ENCODE data around the gene MFAP2.

Gene MFAP2

DNA sequence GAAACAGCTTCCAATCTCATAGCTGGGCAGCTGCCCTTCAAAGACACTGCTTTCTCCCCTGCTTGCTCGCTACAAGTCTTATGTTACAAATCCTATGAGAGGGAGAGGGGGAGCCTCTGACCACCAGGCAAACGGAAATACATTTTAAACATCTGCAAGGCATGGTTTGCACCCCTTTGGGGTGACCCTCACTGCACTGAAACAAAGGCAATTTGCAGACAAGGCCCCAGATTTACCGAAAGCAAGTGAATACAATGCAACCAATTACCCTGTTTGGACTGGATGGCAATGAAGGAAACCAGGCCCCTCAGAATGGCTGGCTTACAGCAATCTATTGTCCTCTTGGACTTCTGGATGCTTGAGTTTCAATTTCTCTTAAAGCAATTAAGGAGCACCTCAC, 43.2 kb upstream of the MFAP2 start:
- no peak overlapping the region for H3K4me3 ChIP-seq (ENCODE audit: low read depth, low read length)
- DNase-seq (ENCODE audit: low read depth) = no peak
- TF ChIP-seq, protein P1, sequence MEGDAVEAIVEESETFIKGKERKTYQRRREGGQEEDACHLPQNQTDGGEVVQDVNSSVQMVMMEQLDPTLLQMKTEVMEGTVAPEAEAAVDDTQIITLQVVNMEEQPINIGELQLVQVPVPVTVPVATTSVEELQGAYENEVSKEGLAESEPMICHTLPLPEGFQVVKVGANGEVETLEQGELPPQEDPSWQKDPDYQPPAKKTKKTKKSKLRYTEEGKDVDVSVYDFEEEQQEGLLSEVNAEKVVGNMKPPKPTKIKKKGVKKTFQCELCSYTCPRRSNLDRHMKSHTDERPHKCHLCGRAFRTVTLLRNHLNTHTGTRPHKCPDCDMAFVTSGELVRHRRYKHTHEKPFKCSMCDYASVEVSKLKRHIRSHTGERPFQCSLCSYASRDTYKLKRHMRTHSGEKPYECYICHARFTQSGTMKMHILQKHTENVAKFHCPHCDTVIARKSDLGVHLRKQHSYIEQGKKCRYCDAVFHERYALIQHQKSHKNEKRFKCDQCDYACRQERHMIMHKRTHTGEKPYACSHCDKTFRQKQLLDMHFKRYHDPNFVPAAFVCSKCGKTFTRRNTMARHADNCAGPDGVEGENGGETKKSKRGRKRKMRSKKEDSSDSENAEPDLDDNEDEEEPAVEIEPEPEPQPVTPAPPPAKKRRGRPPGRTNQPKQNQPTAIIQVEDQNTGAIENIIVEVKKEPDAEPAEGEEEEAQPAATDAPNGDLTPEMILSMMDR (IDR thresholded peaks at IDR 0.05; ENCODE audit: control insufficient read depth, extremely low read depth, insufficient read depth) = no peak

DNA sequence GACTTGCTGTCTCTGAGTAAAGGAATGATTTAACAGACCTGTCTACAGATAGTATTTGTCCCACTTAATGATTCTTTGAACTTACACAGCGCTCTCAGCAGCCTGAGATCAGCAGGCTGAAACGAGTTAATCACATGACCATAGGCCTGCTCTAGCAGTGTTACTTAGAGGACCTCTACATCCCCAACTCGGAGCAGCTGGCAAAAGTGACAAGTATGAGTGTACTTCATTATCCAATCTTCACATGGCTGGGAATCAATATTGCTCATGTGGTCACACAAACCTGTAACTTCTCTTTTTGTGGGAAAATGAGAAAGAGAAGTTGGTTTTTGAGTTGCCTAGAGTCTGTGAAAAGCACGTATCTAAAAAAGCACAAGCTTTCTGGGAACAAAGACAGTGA, 42.7 kb upstream of the MFAP2 start:
- DNase-seq (ENCODE audit: low read depth) = no peak
- TF ChIP-seq, protein P1 (IDR thresholded peaks at IDR 0.05; ENCODE audit: control insufficient read depth, extremely low read depth, insufficient read depth) = no peak
- no peak overlapping the region for H3K4me3 ChIP-seq (ENCODE audit: low read depth, low read length)

DNA sequence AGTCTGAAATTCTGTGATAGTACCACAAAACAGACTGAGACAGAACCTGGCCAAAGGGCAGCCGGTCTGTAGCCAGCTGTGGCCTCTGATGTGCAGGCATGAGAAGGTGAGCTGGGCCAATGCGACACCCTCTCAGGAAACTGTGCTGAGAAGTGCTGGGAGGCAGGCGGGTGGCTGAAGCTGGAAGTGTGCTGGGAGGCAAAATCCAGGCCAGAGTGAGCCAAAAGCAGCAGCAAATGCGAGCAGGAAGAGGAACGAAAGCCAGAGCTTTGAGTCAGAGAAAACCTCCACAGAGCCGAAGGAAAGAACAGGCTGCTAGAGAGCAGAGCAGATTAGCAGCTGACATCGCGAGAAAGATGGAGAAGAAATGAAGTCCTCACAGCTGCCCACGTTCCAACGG, 41.5 kb upstream of the MFAP2 start:
- TF ChIP-seq, protein P1 (IDR thresholded peaks at IDR 0.05; ENCODE audit: control insufficient read depth, extremely low read depth, insufficient read depth) = no peak
- H3K4me3 ChIP-seq (ENCODE audit: low read depth, low read length) = no peak overlapping the region
- no peak for DNase-seq (ENCODE audit: low read depth)

DNA sequence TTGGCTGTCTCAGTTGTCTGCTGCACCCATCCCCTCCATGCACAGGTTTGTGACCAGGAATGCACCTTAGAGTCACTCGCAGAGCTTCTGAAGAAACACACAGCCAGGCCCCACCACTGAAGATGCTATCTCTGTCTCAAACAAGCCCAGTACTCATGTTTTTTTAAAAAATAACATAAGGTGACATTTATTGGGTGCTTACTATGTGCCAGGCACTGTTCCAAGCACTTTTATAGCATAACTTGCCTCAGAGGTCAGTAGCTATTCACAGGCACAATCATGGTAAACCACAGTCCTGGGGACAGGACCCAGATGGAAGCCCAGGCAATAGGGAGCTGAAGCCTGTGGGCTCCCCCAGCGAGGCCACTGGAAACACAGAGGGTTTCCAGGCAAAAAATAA, 40.1 kb upstream of the MFAP2 start:
- TF ChIP-seq, protein P1 (IDR thresholded peaks at IDR 0.05; ENCODE audit: control insufficient read depth, extremely low read depth, insufficient read depth) = no peak
- H3K4me3 ChIP-seq (ENCODE audit: low read depth, low read length) = no peak overlapping the region
- no peak for DNase-seq (ENCODE audit: low read depth)

DNA sequence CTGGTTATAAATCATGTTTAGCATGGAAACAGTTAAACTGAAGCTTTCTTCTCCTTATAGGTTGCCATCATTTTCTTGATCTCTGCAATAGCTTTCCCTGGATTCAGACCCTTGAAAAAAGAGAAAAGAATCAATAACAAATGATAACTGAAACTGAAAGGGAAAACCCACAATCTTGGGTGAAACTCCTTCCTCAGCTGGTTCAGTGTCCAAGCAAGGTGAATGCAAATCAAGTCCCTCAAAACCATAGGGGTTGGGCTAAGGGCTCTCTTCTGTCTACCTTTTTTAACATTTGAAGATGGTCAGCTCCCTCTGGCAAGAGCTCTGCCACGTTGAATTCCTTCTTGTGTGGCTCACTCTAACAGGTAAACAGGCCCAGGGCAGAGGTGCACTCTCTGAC, 38.4 kb upstream of the MFAP2 start:
- TF ChIP-seq, protein P1 (IDR thresholded peaks at IDR 0.05; ENCODE audit: control insufficient read depth, extremely low read depth, insufficient read depth) = no peak
- no peak overlapping the region for H3K4me3 ChIP-seq (ENCODE audit: low read depth, low read length)
- DNase-seq (ENCODE audit: low read depth) = no peak

DNA sequence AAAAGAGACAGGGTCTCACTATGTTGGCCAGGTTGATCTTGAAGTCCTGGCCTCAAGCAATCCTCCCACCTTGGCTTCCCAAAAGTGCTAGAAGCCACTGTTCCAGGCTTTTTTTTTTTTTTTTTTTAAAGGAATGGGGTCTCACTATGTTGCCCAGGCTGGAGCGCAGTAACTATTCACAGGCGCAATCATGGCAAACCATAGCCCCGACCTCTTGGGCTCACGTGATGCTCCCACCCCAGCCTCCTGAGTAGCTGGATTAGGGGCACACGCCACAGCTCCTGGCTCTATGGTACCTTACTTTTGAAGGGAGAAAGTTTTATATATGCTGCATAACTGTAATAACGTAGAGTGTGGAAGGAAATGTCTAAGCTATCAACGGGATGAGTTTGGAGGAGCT, 37.0 kb upstream of the MFAP2 start:
- no peak for DNase-seq (ENCODE audit: low read depth)
- no peak overlapping the region for H3K4me3 ChIP-seq (ENCODE audit: low read depth, low read length)
- TF ChIP-seq, protein P1 (IDR thresholded peaks at IDR 0.05; ENCODE audit: control insufficient read depth, extremely low read depth, insufficient read depth) = no peak

DNA sequence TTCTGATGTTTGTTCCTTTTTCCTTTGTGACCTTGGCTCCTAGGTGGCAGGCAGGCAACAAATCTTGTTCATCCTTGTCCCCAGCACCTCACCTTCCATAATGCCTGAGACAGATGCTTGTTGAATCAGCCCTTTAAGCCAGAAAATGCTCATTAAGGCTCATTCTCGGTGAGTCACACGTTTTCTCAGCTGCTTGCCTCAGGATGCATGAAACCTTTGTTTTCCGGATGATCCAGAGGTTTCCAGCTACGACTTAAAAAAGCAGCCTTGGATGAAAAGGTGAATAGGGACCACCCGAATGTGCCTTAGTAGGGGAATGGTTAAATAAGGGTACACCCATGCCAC, 35.9 kb upstream of the MFAP2 start:
- no peak overlapping the region for H3K4me3 ChIP-seq (ENCODE audit: low read depth, low read length)
- TF ChIP-seq, protein P1 (IDR thresholded peaks at IDR 0.05; ENCODE audit: control insufficient read depth, extremely low read depth, insufficient read depth) = no peak
- DNase-seq (ENCODE audit: low read depth) = no peak
